DND-41 (cell line): ENCODE data around the gene LCMT2.
A peak's percentile ranks its signal among the peaks of the same experiment; 100 is the strongest.

Experiments used
- ATAC-seq: fragments of 200-7000 bp; cut with Tn5 transposase; 3 replicates; pipeline ENCODE4 v1.9.1; 2021; ENCODE audit warnings: low read depth; ENCODE audit not compliant: insufficient read depth
- DNase-seq: peaks from one replicate; pipeline ENCODE4 v3.0.0-alpha.2; 2020
- H2AFZ ChIP-seq: 2 replicates; pipeline ENCODE4 v1.6.0; 2012; ENCODE audit warnings: low read depth, low read length
- H3K27ac ChIP-seq: 2 replicates; pipeline ENCODE4 v1.5.1; 2012; ENCODE audit warnings: low read length, inconsistent platforms
- H3K27me3 ChIP-seq: fragments of 200-600 bp; sonication (generic); 2 replicates; pipeline ENCODE4 v1.6.0; 2012; ENCODE audit warnings: low read length, mild to moderate bottlenecking, inconsistent platforms; ENCODE audit not compliant: insufficient read depth, poor library complexity
- H3K36me3 ChIP-seq: 2 replicates; pipeline ENCODE4 v1.5.1; 2012; ENCODE audit warnings: low read length, inconsistent platforms; ENCODE audit not compliant: insufficient read depth
- H3K4me1 ChIP-seq: 2 replicates; pipeline ENCODE4 v1.5.1; 2012; ENCODE audit warnings: mild to moderate bottlenecking, low read length; ENCODE audit not compliant: insufficient read depth
- H3K4me2 ChIP-seq: 2 replicates; pipeline ENCODE4 v1.6.0; 2012; ENCODE audit warnings: mild to moderate bottlenecking, moderate library complexity, low read length, inconsistent platforms; ENCODE audit not compliant: insufficient read depth
- H3K4me3 ChIP-seq, 2 experiments: fragments of 200-600 bp in 1 of 2; shearing (Covaris generic) in 1 of 2; 2 replicates each; pipeline ENCODE4 v1.5.1; 2012 to 2016; ENCODE audit warnings: inconsistent platforms in 2 of 2, low read length in 2 of 2, mild to moderate bottlenecking in 2 of 2, low read depth in 1 of 2, moderate library complexity in 1 of 2
- H3K79me2 ChIP-seq: 2 replicates; pipeline ENCODE4 v1.6.0; 2012; ENCODE audit warnings: low read length, inconsistent platforms; ENCODE audit not compliant: insufficient read depth
- H3K9ac ChIP-seq: 2 replicates; pipeline ENCODE4 v1.6.0; 2012; ENCODE audit warnings: low read depth, mild to moderate bottlenecking, inconsistent platforms, low read length, moderate library complexity
- H3K9me3 ChIP-seq: 2 replicates; pipeline ENCODE4 v1.5.1; 2012; ENCODE audit warnings: low read length, moderate library complexity, mild to moderate bottlenecking, inconsistent platforms; ENCODE audit not compliant: insufficient read depth, severe bottlenecking
- H4K20me1 ChIP-seq: 2 replicates; pipeline ENCODE4 v1.6.0; 2012; ENCODE audit warnings: low read length; ENCODE audit not compliant: insufficient read depth
- CTCF ChIP-seq: IDR thresholded peaks from 2 replicates; pipeline ENCODE4 v1.5.1; 2012; ENCODE audit warnings: borderline replicate concordance, low read length, moderate library complexity, mild to moderate bottlenecking; ENCODE audit not compliant: poor library complexity, severe bottlenecking; ENCODE audit errors: extremely low read depth
- EZH2 ChIP-seq: IDR thresholded peaks from 3 replicates; pipeline ENCODE4 v1.6.1; 2012; ENCODE audit warnings: borderline replicate concordance, low read depth, mild to moderate bottlenecking, moderate library complexity, low read length, inconsistent platforms; ENCODE audit not compliant: severe bottlenecking

LCMT2 gene

GRCh38 chr15:43370975-43371974 is 40.9 kb upstream of the LCMT2 start, which contains the start of the genes TUBGCP4 and ZSCAN29:
Gene TUBGCP4, plus strand, starts transcription at chr15:43371101. Its CDS starts 254 bp downstream, at chr15:43371355.
Gene ZSCAN29, minus strand, starts transcription at chr15:43371043. Its CDS starts 1,130 bp downstream, at chr15:43369913.
- Histone ChIP-seq H3K27me3 (no peaks in the 10 kb centered on the region), H3K4me1 (peaks cover 51% of the 10 kb centered on the region), H3K9ac (peak within 1 kb of the TSS; percentile 76), H3K4me3 (peak within 1 kb of the TSS; percentile 93 to 97), H4K20me1 (peaks cover 1% of the 10 kb centered on the region; the same call in 1 of the 2 replicates), H3K27ac (peak within 1 kb of the TSS; percentile 81), H3K79me2 (peaks cover 69% of the 10 kb centered on the region), H2AFZ (peak within 1 kb of the TSS; percentile 83), H3K4me2 (peak within 1 kb of the TSS; percentile 99), H3K36me3 (peaks cover 24% of the 10 kb centered on the region), H3K9me3 (no peaks in the 10 kb centered on the region)
- TF ChIP-seq EZH2: no peak
- TF ChIP-seq CTCF: peak; percentile 34
- DNase-seq (peak; percentile 83), ATAC-seq (peak; percentile 85)

GRCh38 chr15:43370310-43370974 is 40.1 kb upstream of the LCMT2 start:
- ATAC-seq (peak; percentile 32), DNase-seq (no peak)
- Histone ChIP-seq H3K4me1 (peaks cover 60% of the 10 kb centered on the region), H3K4me2 (peak overlapping the region; percentile 99), H3K36me3 (peaks cover 27% of the 10 kb centered on the region), H3K9me3 (no peaks in the 10 kb centered on the region), H4K20me1 (no peaks in the 10 kb centered on the region), H3K27me3 (no peaks in the 10 kb centered on the region), H3K4me3 (peak overlapping the region; percentile 93 to 97), H2AFZ (peak overlapping the region; percentile 83), H3K79me2 (peaks cover 70% of the 10 kb centered on the region), H3K9ac (peak overlapping the region; percentile 76), H3K27ac (peak overlapping the region; percentile 81)
- TF ChIP-seq CTCF (no peak), EZH2 (no peak)

GRCh38 chr15:43361313-43361903 is 31.0 kb upstream of the LCMT2 start:
- no peak overlapping the region for H3K27ac ChIP-seq
- peaks cover 74% of the 10 kb centered on the region for H3K36me3 ChIP-seq
- no peaks in the 10 kb centered on the region for H4K20me1 ChIP-seq
- H3K4me1 ChIP-seq: peaks cover 24% of the 10 kb centered on the region
- no peak for ATAC-seq
- H2AFZ ChIP-seq: no peak overlapping the region
- no peak overlapping the region for H3K9ac ChIP-seq
- no peaks in the 10 kb centered on the region for H3K27me3 ChIP-seq
- peaks cover 7% of the 10 kb centered on the region; the same call in 1 of the 2 replicates for H3K79me2 ChIP-seq
- TF ChIP-seq EZH2 (no peak), CTCF (no peak)
- no peak overlapping the region for H3K4me2 ChIP-seq
- no peak overlapping the region for H3K4me3 ChIP-seq
- no peak for DNase-seq
- peaks cover 19% of the 10 kb centered on the region for H3K9me3 ChIP-seq
